Measurements from ENCODE around the gene FSTL1.

The FSTL1 gene, protein sequence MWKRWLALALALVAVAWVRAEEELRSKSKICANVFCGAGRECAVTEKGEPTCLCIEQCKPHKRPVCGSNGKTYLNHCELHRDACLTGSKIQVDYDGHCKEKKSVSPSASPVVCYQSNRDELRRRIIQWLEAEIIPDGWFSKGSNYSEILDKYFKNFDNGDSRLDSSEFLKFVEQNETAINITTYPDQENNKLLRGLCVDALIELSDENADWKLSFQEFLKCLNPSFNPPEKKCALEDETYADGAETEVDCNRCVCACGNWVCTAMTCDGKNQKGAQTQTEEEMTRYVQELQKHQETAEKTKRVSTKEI

DNA sequence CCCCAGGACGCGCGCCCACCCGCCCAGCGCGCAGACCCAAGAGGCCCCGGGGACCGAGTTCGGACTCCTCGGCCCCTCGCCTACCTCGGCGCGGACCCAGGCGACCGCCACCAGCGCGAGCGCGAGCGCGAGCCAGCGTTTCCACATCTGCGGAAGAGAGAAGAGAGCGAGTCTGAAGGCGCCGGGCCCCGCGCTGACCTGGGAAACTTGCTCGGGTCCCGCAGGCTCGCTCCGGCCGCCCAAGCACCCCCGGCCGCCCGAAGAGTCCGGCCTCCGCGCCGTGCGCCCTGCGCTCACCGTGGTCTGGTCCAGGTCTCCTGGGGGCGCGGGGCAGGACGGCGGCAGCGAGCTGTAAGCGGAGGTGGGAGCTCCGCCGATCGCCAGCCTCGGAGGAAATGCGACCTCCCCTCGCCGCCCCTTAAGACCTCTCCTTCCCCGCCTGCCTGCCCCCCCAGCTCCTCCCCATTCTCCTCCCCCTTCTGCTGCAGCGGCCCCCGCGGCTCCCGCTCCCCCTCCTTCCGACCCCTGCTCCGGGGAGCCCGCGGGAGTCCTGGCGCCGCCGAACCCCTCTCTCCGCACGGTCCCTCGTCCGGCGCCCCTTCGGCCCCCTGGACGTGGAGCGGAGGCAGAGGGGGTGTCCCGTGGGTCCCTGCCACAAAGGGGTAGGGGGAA lies at the start of gene FSTL1:
TSS of gene FSTL1 (minus strand) at position 393 of the 672 bp plus-strand sequence. CDS start at position 147, 246 bp downstream.
- Histone ChIP-seq H4K20me1 (ENCODE audit: insufficient read depth, low read length) (no peaks in the 10 kb centered on the region), H3K9ac (ENCODE audit: low read length) (no peak within 1 kb of the TSS), H3K4me1 (ENCODE audit: insufficient read depth, low read length, severe bottlenecking) (no peaks in the 10 kb centered on the region), H3K27ac (ENCODE audit: low read depth, low read length, poor library complexity, severe bottlenecking) (no peak within 1 kb of the TSS), H3K36me3 (ENCODE audit: insufficient read depth, low read length) (no peaks in the 10 kb centered on the region), H2AFZ (ENCODE audit: low read length) (no peak within 1 kb of the TSS), H3K79me2 (ENCODE audit: insufficient read depth, low read length) (no peaks in the 10 kb centered on the region), H3K9me2 (ENCODE audit: low read depth, low read length) (no peaks in the 10 kb centered on the region), H3F3A (ENCODE audit: insufficient read depth, low read length) (no peaks in the 10 kb centered on the region), H3K4me2 (ENCODE audit: low read length) (no peak within 1 kb of the TSS), H3K9me3 (ENCODE audit: low read length) (no peaks in the 10 kb centered on the region), H3K27me3 (ENCODE audit: insufficient read depth, low read length) (no peaks in the 10 kb centered on the region), H3K4me3 (ENCODE audit: low read depth, low read length, poor library complexity, severe bottlenecking) (no peak within 1 kb of the TSS)
- no peak for TF ChIP-seq EZH2 (IDR thresholded peaks at IDR 0.05; ENCODE audit: borderline replicate concordance, low read length)
- TF ChIP-seq, protein P1, sequence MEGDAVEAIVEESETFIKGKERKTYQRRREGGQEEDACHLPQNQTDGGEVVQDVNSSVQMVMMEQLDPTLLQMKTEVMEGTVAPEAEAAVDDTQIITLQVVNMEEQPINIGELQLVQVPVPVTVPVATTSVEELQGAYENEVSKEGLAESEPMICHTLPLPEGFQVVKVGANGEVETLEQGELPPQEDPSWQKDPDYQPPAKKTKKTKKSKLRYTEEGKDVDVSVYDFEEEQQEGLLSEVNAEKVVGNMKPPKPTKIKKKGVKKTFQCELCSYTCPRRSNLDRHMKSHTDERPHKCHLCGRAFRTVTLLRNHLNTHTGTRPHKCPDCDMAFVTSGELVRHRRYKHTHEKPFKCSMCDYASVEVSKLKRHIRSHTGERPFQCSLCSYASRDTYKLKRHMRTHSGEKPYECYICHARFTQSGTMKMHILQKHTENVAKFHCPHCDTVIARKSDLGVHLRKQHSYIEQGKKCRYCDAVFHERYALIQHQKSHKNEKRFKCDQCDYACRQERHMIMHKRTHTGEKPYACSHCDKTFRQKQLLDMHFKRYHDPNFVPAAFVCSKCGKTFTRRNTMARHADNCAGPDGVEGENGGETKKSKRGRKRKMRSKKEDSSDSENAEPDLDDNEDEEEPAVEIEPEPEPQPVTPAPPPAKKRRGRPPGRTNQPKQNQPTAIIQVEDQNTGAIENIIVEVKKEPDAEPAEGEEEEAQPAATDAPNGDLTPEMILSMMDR (IDR thresholded peaks at IDR 0.05; ENCODE audit: low read length), result no peak

DNA sequence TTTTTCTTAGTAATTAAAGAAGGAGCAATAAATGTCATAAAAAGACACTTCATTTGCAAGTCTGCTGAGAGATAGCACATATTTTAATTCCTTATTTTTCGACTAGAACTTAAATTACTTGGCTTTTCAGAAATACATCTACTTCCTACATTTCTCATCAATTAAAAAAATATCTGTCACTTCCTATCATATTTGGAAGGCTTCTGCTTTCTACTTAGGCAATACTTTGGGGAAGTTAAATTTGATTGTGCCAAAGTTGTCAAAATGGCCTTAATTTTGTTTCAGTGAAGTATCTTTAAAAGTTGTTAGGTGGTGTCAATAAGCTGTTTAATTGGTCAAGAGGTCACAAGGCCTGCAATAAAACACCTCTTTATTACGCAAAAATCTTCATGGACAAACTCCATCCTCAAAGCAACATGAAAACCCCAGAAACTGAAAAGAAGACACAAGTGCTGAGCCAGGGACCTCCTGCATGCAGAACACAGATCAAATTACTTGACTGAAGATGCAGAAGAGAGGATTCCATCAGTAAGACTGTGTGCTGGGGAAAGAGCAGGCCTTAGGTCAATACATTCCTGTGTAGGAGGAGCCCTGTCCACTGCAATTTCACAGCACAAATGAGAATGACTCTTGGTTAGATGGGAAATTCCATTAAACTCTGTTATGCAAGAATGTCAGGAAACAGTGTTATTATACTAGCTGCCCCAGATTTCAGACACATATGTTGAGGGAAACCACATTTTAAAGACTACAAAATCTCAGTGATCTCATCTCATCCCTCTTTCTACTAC lies 48.0 kb upstream of the FSTL1 start:
- H3K9me2 ChIP-seq (ENCODE audit: low read depth, low read length), result no peaks in the 10 kb centered on the region
- no peak overlapping the region for H3K4me2 ChIP-seq (ENCODE audit: low read length)
- H3K27me3 ChIP-seq (ENCODE audit: insufficient read depth, low read length), result no peaks in the 10 kb centered on the region
- H3K27ac ChIP-seq (ENCODE audit: low read depth, low read length, poor library complexity, severe bottlenecking), result no peak overlapping the region
- H3K9me3 ChIP-seq (ENCODE audit: low read length), result 0 out of 2 replicates have a peak, but pooled peaks cover 5% of the 10 kb centered on the region
- no peaks in the 10 kb centered on the region for H3K36me3 ChIP-seq (ENCODE audit: insufficient read depth, low read length)
- TF ChIP-seq, protein P1 (IDR thresholded peaks at IDR 0.05; ENCODE audit: low read length), result no peak
- no peak for TF ChIP-seq EZH2 (IDR thresholded peaks at IDR 0.05; ENCODE audit: borderline replicate concordance, low read length)
- no peak overlapping the region for H3K9ac ChIP-seq (ENCODE audit: low read length)
- H3K4me1 ChIP-seq (ENCODE audit: insufficient read depth, low read length, severe bottlenecking), result no peaks in the 10 kb centered on the region
- no peaks in the 10 kb centered on the region for H3K79me2 ChIP-seq (ENCODE audit: insufficient read depth, low read length)
- H4K20me1 ChIP-seq (ENCODE audit: insufficient read depth, low read length), result no peaks in the 10 kb centered on the region
- no peak overlapping the region for H3K4me3 ChIP-seq (ENCODE audit: low read depth, low read length, poor library complexity, severe bottlenecking)
- no peak overlapping the region for H2AFZ ChIP-seq (ENCODE audit: low read length)
- H3F3A ChIP-seq (ENCODE audit: insufficient read depth, low read length), result no peaks in the 10 kb centered on the region

DNA sequence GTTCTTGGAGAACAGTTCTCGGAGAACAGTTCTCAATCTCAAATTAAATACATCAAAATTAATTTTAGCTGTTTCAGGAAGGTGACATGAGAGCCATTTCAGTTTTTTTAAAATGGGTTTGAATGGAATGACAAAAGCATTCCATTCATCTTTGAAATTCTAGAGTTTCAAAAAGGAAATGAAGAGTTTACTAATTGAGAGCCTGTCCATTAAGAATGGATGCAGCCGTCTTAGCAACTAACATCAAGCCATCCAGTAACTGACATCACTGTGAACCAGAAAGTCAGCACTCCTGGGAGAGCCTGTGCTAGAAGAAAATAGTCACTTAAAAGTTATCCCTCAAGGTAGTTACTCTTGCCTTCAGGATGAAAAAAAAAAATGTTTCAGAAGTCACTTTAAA lies 47.0 kb upstream of the FSTL1 start:
- H2AFZ ChIP-seq (ENCODE audit: low read length), result no peak overlapping the region
- H3K4me2 ChIP-seq (ENCODE audit: low read length), result no peak overlapping the region
- no peaks in the 10 kb centered on the region for H3F3A ChIP-seq (ENCODE audit: insufficient read depth, low read length)
- H3K9ac ChIP-seq (ENCODE audit: low read length), result no peak overlapping the region
- no peaks in the 10 kb centered on the region for H3K79me2 ChIP-seq (ENCODE audit: insufficient read depth, low read length)
- H3K4me3 ChIP-seq (ENCODE audit: low read depth, low read length, poor library complexity, severe bottlenecking), result no peak overlapping the region
- H3K27ac ChIP-seq (ENCODE audit: low read depth, low read length, poor library complexity, severe bottlenecking), result no peak overlapping the region
- no peaks in the 10 kb centered on the region for H3K4me1 ChIP-seq (ENCODE audit: insufficient read depth, low read length, severe bottlenecking)
- H3K36me3 ChIP-seq (ENCODE audit: insufficient read depth, low read length), result no peaks in the 10 kb centered on the region
- 0 out of 2 replicates have a peak, but pooled peaks cover 5% of the 10 kb centered on the region for H3K9me3 ChIP-seq (ENCODE audit: low read length)
- no peaks in the 10 kb centered on the region for H4K20me1 ChIP-seq (ENCODE audit: insufficient read depth, low read length)
- TF ChIP-seq, protein P1 (IDR thresholded peaks at IDR 0.05; ENCODE audit: low read length), result no peak
- TF ChIP-seq EZH2 (IDR thresholded peaks at IDR 0.05; ENCODE audit: borderline replicate concordance, low read length), result no peak
- H3K27me3 ChIP-seq (ENCODE audit: insufficient read depth, low read length), result no peaks in the 10 kb centered on the region
- no peaks in the 10 kb centered on the region for H3K9me2 ChIP-seq (ENCODE audit: low read depth, low read length)

All from OCI-LY1 (cell line).